Lower lobe of right lung (tissue), 2 donors: ENCODE data around the gene KRTAP25-1. TPM values are rescaled to one million over a fixed set of nuclear protein-coding genes. Genes with fewer than 3 reads are reported as not detected.

Source experiments
- ATAC-seq, 2 donors: fragments of 200-7000 bp; cut with Tn5 transposase; one replicate each; pipeline ENCODE4 v1.9.1; 2020 to 2022; ENCODE audit warnings: mild to moderate bottlenecking in 2 of 2, moderate library complexity in 2 of 2
- DNase-seq: peaks from one replicate; pipeline ENCODE4 v3.0.0-alpha.2; 2020
- H3K27ac ChIP-seq: fragments of 200-600 bp; one replicate; pipeline ENCODE4 v1.8.0; 2022
- H3K27me3 ChIP-seq: fragments of 200-600 bp; one replicate; pipeline ENCODE4 v1.8.0; 2022; ENCODE audit warnings: low read depth
- H3K36me3 ChIP-seq: fragments of 200-600 bp; one replicate; pipeline ENCODE4 v1.8.0; 2022; ENCODE audit warnings: mild to moderate bottlenecking
- H3K4me1 ChIP-seq: fragments of 200-600 bp; one replicate; pipeline ENCODE4 v1.8.0; 2022
- H3K4me3 ChIP-seq: fragments of 200-600 bp; one replicate; pipeline ENCODE4 v1.8.0; 2022; ENCODE audit warnings: mild to moderate bottlenecking
- H3K9me3 ChIP-seq: fragments of 200-600 bp; one replicate; pipeline ENCODE4 v1.8.0; 2022
- CTCF ChIP-seq: fragments of 200-600 bp; IDR thresholded peaks from one replicate; pipeline ENCODE4 v1.8.0; 2022; ENCODE audit warnings: antibody characterized with exemption, mild to moderate bottlenecking
- intact Hi-C: fragments of 100-400 bp; cut with DNase I; formaldehyde crosslinking; loops from one replicate; pipeline ENCODE4 v1.11.0; 2022
- total RNA-seq: library from RNA; stranded (reverse); fragmentation: NEBNext Ultra II Directional; extraction: Animal tissue kit (Norgen Biotek cat#: 25700); gene quantifications from one replicate; pipeline ENCODE4 v1.2.1, GENCODE V29; 2021
- donor health status: DM: no; HTN: yes; CAD: no; lungs with severe emphysema.

Gene KRTAP25-1
- total RNA-seq, 1 donor from 2014 or later: not detected

- TF ChIP-seq CTCF: no peak
- H3K27ac ChIP-seq: no peak overlapping the region
- intact Hi-C loops: no loop called here
- no peaks in the 10 kb centered on the region for H3K27me3 ChIP-seq
- no peaks in the 10 kb centered on the region for H3K9me3 ChIP-seq
- H3K4me1 ChIP-seq: no peaks in the 10 kb centered on the region
- ATAC-seq: no peak
- DNase-seq: no peak
- H3K36me3 ChIP-seq: no peaks in the 10 kb centered on the region
- H3K4me3 ChIP-seq: no peak overlapping the region
Measured at GRCh38 chr21:30251781-30252180, 37.5 kb downstream of the KRTAP25-1 start.

- intact Hi-C loops: no loop called here
- no peak overlapping the region for H3K4me3 ChIP-seq
- ATAC-seq (no peak), DNase-seq (no peak)
- TF ChIP-seq CTCF: no peak
- H3K36me3 ChIP-seq: no peaks in the 10 kb centered on the region
- no peaks in the 10 kb centered on the region for H3K9me3 ChIP-seq
- no peaks in the 10 kb centered on the region for H3K4me1 ChIP-seq
- H3K27ac ChIP-seq: no peak overlapping the region
- no peaks in the 10 kb centered on the region for H3K27me3 ChIP-seq
Measured at GRCh38 chr21:30249936-30250335, 39.4 kb downstream of the KRTAP25-1 start.

GRCh38 chr21:30248844-30249243 is 40.5 kb downstream of the KRTAP25-1 start:
- intact Hi-C loops: no loop called here
- no peak overlapping the region for H3K4me3 ChIP-seq
- H3K27me3 ChIP-seq: no peaks in the 10 kb centered on the region

GRCh38 chr21:30245061-30245460 is 44.3 kb downstream of the KRTAP25-1 start:
- no peaks in the 10 kb centered on the region for H3K9me3 ChIP-seq
- no peaks in the 10 kb centered on the region for H3K4me1 ChIP-seq
- H3K27ac ChIP-seq: no peak overlapping the region
- no peaks in the 10 kb centered on the region for H3K27me3 ChIP-seq
- H3K36me3 ChIP-seq: no peaks in the 10 kb centered on the region
- no peak for TF ChIP-seq CTCF
- no peak overlapping the region for H3K4me3 ChIP-seq
- ATAC-seq: no peak
- DNase-seq: no peak
- intact Hi-C loops: no loop called here

More at GRCh38 chr21:30248844-30249243, 40.5 kb downstream of the KRTAP25-1 start:
- Histone ChIP-seq H3K9me3 (no peaks in the 10 kb centered on the region), H3K36me3 (no peaks in the 10 kb centered on the region), H3K4me1 (no peaks in the 10 kb centered on the region), H3K27ac (no peak overlapping the region)
- TF ChIP-seq CTCF: no peak
- ATAC-seq (no peak), DNase-seq (no peak)

- intact Hi-C loops: no loop called here
- no peaks in the 10 kb centered on the region for H3K27me3 ChIP-seq
- H3K27ac ChIP-seq: no peak overlapping the region
- no peak for TF ChIP-seq CTCF
- H3K4me1 ChIP-seq: no peaks in the 10 kb centered on the region
- DNase-seq (no peak), ATAC-seq (no peak)
- H3K9me3 ChIP-seq: no peaks in the 10 kb centered on the region
- no peaks in the 10 kb centered on the region for H3K36me3 ChIP-seq
- H3K4me3 ChIP-seq: no peak overlapping the region
Measured at GRCh38 chr21:30243691-30244090, 45.6 kb downstream of the KRTAP25-1 start.

- no peak for TF ChIP-seq CTCF
- intact Hi-C loops: no loop called here
- H3K36me3 ChIP-seq: no peaks in the 10 kb centered on the region
- no peak overlapping the region for H3K27ac ChIP-seq
- no peaks in the 10 kb centered on the region for H3K9me3 ChIP-seq
- no peak overlapping the region for H3K4me3 ChIP-seq
- DNase-seq: no peak
- no peak for ATAC-seq
- H3K27me3 ChIP-seq: no peaks in the 10 kb centered on the region
- H3K4me1 ChIP-seq: no peaks in the 10 kb centered on the region
Measured at GRCh38 chr21:30240661-30241060, 48.7 kb downstream of the KRTAP25-1 start.
